OCI-LY1 (cell line): ENCODE results near the gene HINFP.

Source experiments
- H2AFZ ChIP-seq: fragments of 200-600 bp; sonication (generic), shearing (Covaris generic); 2 replicates; pipeline ENCODE4 v1.6.0; 2014; ENCODE audit warnings: antibody characterized with exemption, mild to moderate bottlenecking, low read length
- H3F3A ChIP-seq: fragments of 200-600 bp; sonication (generic), shearing (Covaris generic); 2 replicates; pipeline ENCODE4 v1.6.0; 2014; ENCODE audit warnings: mild to moderate bottlenecking, antibody characterized with exemption, low read length, moderate library complexity; ENCODE audit not compliant: insufficient read depth
- H3K27ac ChIP-seq: fragments of 200-600 bp; sonication (generic); 2 replicates; pipeline ENCODE4 v1.5.1; 2014; ENCODE audit warnings: low read length, mixed run types, mild to moderate bottlenecking, low read depth; ENCODE audit not compliant: poor library complexity, severe bottlenecking
- H3K27me3 ChIP-seq: fragments of 200-600 bp; sonication (generic); 2 replicates; pipeline ENCODE4 v1.6.0; 2014; ENCODE audit warnings: antibody characterized with exemption, mild to moderate bottlenecking, low read length, moderate library complexity; ENCODE audit not compliant: insufficient read depth
- H3K36me3 ChIP-seq: fragments of 200-600 bp; sonication (generic); 2 replicates; pipeline ENCODE4 v1.6.1; 2014; ENCODE audit warnings: mild to moderate bottlenecking, antibody characterized with exemption, low read length, moderate library complexity, mixed read lengths; ENCODE audit not compliant: insufficient read depth
- H3K4me1 ChIP-seq: fragments of 200-600 bp; sonication (generic); 2 replicates; pipeline ENCODE4 v1.5.1; 2014; ENCODE audit warnings: mild to moderate bottlenecking, low read length, moderate library complexity; ENCODE audit not compliant: insufficient read depth, severe bottlenecking
- H3K4me2 ChIP-seq: fragments of 200-600 bp; sonication (generic), shearing (Covaris generic); 2 replicates; pipeline ENCODE4 v1.6.1; 2014; ENCODE audit warnings: low read length
- H3K4me3 ChIP-seq: fragments of 200-600 bp; sonication (generic); 2 replicates; pipeline ENCODE4 v1.5.1; 2014; ENCODE audit warnings: low read length, low read depth, mild to moderate bottlenecking, mixed read lengths; ENCODE audit not compliant: poor library complexity, severe bottlenecking
- H3K79me2 ChIP-seq: fragments of 200-600 bp; shearing (Covaris generic); 2 replicates; pipeline ENCODE4 v1.6.1; 2016; ENCODE audit warnings: mixed run types, low read length, mixed read lengths; ENCODE audit not compliant: insufficient read depth
- H3K9ac ChIP-seq: fragments of 200-600 bp; sonication (generic), shearing (Covaris generic); 2 replicates; pipeline ENCODE4 v1.6.1; 2014; ENCODE audit warnings: mild to moderate bottlenecking, low read length, mixed read lengths
- H3K9me2 ChIP-seq: fragments of 200-600 bp; sonication (generic), shearing (Covaris generic); 2 replicates; pipeline ENCODE4 v1.6.1; 2014; ENCODE audit warnings: low read depth, mild to moderate bottlenecking, low read length, mixed read lengths
- H3K9me3 ChIP-seq: fragments of 200-600 bp; shearing (Covaris generic); 2 replicates; pipeline ENCODE4 v1.6.1; 2014; ENCODE audit warnings: low read length, mixed read lengths
- H4K20me1 ChIP-seq: fragments of 200-600 bp; sonication (generic), shearing (Covaris generic); 2 replicates; pipeline ENCODE4 v1.6.0; 2016; ENCODE audit warnings: mild to moderate bottlenecking, low read length; ENCODE audit not compliant: insufficient read depth
- CTCF ChIP-seq: fragments of 200-600 bp; sonication (generic), shearing (Covaris generic); IDR thresholded peaks from 2 replicates; pipeline ENCODE4 v1.5.1; 2017; ENCODE audit warnings: mild to moderate bottlenecking, antibody characterized with exemption, low read length, moderate library complexity, mixed read lengths
- EZH2 ChIP-seq: fragments of 200-600 bp; sonication (generic), shearing (Covaris generic); IDR thresholded peaks from 2 replicates; pipeline ENCODE4 v1.8.0; 2017; ENCODE audit warnings: borderline replicate concordance, mixed run types, mild to moderate bottlenecking, antibody characterized with exemption, low read length, moderate library complexity, mixed read lengths

Gene HINFP

GRCh38 chr11:119113716-119114115 lies 7.7 kb upstream of the HINFP start:
- no peaks in the 10 kb centered on the region for H3K27me3 ChIP-seq
- H3K9me3 ChIP-seq = no peaks in the 10 kb centered on the region
- no peak overlapping the region for H3K4me2 ChIP-seq
- no peak overlapping the region for H3K4me3 ChIP-seq
- no peak for TF ChIP-seq EZH2
- no peaks in the 10 kb centered on the region for H4K20me1 ChIP-seq
- peaks cover 52% of the 10 kb centered on the region for H3K36me3 ChIP-seq
- no peaks in the 10 kb centered on the region for H3K79me2 ChIP-seq
- no peaks in the 10 kb centered on the region for H3F3A ChIP-seq
- no peak overlapping the region for H3K27ac ChIP-seq
- no peak overlapping the region for H2AFZ ChIP-seq
- peaks cover 4% of the 10 kb centered on the region for H3K4me1 ChIP-seq
- H3K9ac ChIP-seq = no peak overlapping the region
- H3K9me2 ChIP-seq = no peaks in the 10 kb centered on the region

- Histone ChIP-seq H3K9ac (no peak overlapping the region), H3K4me1 (no peaks in the 10 kb centered on the region), H3K27me3 (no peaks in the 10 kb centered on the region), H3K27ac (no peak overlapping the region), H3F3A (no peaks in the 10 kb centered on the region), H3K9me3 (no peaks in the 10 kb centered on the region), H3K4me2 (no peak overlapping the region), H4K20me1 (no peaks in the 10 kb centered on the region), H3K36me3 (peaks cover 52% of the 10 kb centered on the region), H3K79me2 (no peaks in the 10 kb centered on the region), H2AFZ (no peak overlapping the region), H3K4me3 (no peak overlapping the region), H3K9me2 (no peaks in the 10 kb centered on the region)
- no peak for TF ChIP-seq CTCF
- TF ChIP-seq EZH2 = no peak
Observed at GRCh38 chr11:119114351-119114750, 7.0 kb upstream of the HINFP start.

GRCh38 chr11:119115484-119116234 lies 5.7 kb upstream of the HINFP start:
- no peaks in the 10 kb centered on the region for H3K27me3 ChIP-seq

More at GRCh38 chr11:119115484-119116234, 5.7 kb upstream of the HINFP start:
- Histone ChIP-seq H3K36me3 (peaks cover 49% of the 10 kb centered on the region), H2AFZ (no peak overlapping the region), H3F3A (no peaks in the 10 kb centered on the region), H3K4me3 (no peak overlapping the region), H3K79me2 (no peaks in the 10 kb centered on the region), H3K4me1 (peaks cover 8% of the 10 kb centered on the region), H3K4me2 (no peak overlapping the region), H3K27ac (no peak overlapping the region), H3K9me2 (no peaks in the 10 kb centered on the region), H4K20me1 (no peaks in the 10 kb centered on the region), H3K9ac (no peak overlapping the region), H3K9me3 (no peaks in the 10 kb centered on the region)
- no peak for TF ChIP-seq CTCF
